ENCODE data around the gene BICC1.

GRCh38 chr10:58823983-58824382 lies 311.3 kb downstream of the BICC1 start:
- TF ChIP-seq GATA2 (IDR thresholded peaks at IDR 0.05; ENCODE audit: low read depth, low read length) (no peak), GATA3 (IDR thresholded peaks at IDR 0.05; ENCODE audit: low read depth, low read length) (no peak)
